Activated T-helper 9 cell treated with anti-CD3 and anti-CD28 coated beads, Interleukin-2, amount 50 U/mL, for 16 hours (primary cell): ENCODE measurements around the gene CAPN14.
"Not testable (repeated sequence)": the region's sequence is repeated elsewhere in the genome, so short reads cannot be mapped to it uniquely, and the experiment has no call there.

Experiments
- DNase-seq: peaks from one replicate; pipeline ENCODE4 v3.0.0-alpha.2; 2020; ENCODE audit warnings: low read depth

CAPN14 gene

GRCh38 chr2:31197166-31197565, 20.1 kb downstream of the CAPN14 start:
- DNase-seq: no peak

- no peak for DNase-seq
Observed at GRCh38 chr2:31196622-31197021, 20.7 kb downstream of the CAPN14 start.

GRCh38 chr2:31193806-31194205, 23.5 kb downstream of the CAPN14 start:
- DNase-seq: no peak

DNA sequence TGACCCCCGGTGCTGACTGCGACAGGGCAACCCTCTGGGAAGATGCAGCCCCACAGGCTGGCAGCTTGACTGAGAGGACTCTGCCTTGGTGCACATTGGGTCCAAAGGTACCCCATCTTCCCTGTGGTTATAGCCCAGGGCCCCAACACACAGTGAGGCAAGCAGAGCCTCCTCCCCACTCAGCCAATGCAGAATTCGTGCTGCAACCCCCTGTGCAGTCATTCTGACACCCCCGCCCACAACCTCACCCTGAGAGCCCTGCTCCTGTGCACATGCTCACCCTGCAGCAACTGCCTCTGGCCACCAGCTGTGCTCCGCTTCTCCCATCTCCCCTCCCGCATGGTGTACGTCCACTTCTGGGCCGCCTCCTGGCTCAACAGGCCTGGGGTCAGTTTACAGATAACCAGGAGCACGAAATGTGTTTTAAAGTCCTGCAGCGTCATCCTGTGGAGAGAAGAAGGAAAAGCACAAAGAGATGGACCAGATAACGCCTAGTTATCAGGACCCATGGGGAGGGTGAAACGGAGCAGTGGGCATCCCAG, 24.4 kb downstream of the CAPN14 start:
- no peak for DNase-seq

DNA sequence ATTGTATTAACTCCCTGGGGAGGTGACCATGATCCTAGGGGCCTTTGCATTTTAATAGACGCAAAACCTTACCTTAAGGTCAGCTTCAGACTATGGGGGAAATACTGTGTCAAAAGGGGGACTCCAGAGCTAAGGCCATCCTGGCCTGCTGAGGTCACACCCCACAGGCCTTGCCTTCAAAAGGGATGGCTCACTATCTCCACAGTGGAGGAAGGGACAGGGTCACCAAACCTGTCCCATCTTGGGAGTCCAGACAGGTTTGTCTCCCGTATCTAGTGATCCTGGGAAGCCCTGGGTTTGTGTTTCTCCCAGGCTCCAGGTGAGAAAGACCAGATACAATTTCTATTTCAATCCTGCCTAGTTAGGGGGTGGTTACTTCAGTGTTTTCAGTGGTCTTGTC, 24.9 kb downstream of the CAPN14 start:
- DNase-seq: no peak

GRCh38 chr2:31191931-31192330, 25.4 kb downstream of the CAPN14 start:
- no peak for DNase-seq

DNA sequence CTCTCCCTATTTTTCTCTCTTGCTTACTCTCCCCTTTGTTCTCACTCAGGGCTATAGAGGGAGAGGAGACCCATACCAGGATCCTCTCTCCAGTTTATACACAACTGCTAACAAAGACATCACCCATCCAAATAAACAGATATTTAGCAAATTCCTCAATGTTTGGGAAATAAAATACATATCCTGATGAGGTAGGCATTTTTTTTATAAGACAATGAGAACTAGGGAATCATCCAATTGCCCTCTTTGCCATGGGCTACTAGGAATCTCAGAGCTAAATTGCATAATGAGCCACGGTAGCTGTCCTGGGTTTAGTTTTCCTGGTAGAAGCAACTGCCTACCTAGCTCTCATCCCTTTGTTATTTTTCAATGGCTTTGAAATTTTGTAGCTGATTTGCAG, 27.1 kb downstream of the CAPN14 start:
- no peak for DNase-seq

GRCh38 chr2:31189141-31189540, 28.2 kb downstream of the CAPN14 start:
- DNase-seq: no peak

- DNase-seq: no peak
Observed at GRCh38 chr2:31188131-31188530, 29.2 kb downstream of the CAPN14 start.

DNA sequence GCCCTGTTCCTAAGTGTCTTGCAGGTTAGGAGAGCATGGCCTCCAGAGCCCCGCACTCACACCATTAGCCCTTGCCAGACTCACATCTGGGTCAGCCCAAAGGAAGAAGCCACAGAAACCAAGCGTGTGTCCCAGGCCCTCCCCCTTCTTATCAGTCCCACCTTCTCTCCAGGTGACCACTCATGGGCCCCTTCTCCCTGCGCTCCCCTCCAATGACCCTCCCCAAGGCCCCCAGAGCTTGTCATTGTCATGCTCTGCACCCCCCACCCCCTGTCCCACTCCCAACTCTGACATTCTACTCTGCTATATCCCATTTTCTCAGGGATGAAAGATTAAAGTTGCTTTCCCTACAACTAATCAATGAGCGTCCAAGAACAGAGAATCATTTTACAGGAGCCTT, 30.1 kb downstream of the CAPN14 start:
- no peak for DNase-seq

GRCh38 chr2:31183973-31184372, 33.3 kb downstream of the CAPN14 start:
- DNase-seq: not testable (repeated sequence)

DNA sequence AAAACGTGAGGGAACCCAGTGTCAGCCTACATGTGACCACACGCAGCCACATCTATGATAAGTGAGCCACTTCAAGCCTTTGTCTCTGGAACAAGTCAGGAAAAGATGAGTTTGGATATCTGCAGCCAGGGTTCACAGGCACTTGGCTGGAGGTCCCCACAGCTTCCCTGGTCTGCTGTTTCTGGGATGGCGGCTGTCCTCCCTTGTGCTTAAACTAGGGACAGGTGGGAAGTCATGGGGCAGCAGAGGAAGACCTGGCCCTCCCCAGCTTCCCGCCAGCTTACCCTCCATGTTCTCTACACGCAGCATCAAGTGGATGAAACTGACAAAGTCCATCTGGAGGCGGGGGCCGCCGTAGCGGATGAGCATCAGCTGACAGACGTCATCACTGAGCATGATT, 40.6 kb downstream of the CAPN14 start:
- DNase-seq: no peak

GRCh38 chr2:31171142-31171541, 46.2 kb downstream of the CAPN14 start:
- DNase-seq: no peak

DNA sequence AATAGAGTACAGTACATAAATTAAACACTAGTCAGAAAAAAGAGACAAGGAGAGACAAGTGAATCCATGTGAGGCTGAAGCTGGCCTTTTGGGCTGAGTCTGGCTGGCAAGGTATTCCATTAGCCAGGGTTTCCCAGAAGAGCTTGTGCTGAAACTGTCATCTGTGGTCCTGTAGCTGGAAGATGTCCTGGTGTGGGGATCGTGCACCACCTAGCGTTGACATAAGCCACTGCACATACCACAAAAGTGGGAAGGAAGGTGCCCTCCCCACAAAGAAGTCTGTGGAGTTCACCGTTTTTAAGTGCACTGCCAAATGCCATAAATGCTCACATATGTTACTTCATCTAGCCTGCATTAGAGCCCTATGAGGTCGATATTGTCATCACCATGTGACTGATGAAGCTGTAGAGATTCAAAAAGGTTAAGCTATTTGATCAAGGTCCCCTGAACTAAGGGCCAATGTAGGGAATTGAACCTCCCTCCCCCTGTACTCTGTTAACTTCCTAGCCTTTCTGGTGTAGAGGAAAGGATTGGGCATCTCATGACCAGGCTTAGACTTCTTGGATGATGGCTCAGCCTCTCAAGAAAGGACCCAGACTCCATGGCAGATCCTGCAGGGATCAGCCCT, 47.1 kb downstream of the CAPN14 start:
- peak; percentile 17 for DNase-seq

- no peak for DNase-seq
Observed at GRCh38 chr2:31168291-31168690, 49.0 kb downstream of the CAPN14 start.

DNA sequence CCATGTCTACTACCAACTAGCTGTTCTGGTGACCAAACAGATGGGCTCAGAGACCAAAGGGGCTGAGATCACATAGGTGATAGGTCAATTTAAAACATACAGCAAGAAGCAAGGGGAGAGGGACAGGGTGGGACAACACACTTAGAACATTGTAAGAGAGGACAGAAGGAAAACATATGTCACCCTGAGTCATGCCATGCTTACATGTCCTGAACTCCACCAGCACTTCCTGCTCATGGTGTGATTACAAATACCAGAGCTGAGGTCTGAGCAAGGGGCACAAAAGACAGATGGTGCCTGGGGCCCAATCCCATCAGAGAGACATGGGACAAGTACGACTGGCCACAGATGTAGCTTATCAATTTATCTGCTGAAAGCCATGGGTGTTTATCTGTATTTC, 50.4 kb downstream of the CAPN14 start:
- no peak for DNase-seq

DNA sequence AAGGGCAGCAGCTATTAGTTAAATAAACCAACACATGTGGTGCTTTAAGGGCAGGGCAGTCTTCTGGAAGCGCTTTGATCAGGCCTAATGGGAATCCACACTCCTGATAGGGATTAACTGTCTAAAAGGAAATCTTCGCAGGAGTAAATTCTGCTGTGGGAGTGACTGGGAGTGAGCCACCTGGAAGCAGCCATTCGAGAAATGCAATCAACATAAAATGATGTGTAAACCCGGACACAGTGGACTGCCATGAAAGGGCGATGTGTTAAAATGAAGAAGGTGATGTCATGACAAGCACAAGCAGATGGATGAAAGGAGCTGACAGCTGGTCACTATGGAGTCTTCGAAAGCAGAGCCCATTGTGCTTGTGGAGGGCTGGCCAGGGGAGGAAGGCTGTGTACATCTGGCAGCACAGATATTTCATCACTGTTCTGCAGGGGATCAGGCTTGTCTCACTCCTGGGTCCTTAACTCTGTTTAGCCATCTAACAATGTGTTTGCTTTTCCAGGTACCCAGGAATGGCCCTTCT, 54.2 kb downstream of the CAPN14 start:
- DNase-seq: no peak

GRCh38 chr2:31161637-31162036, 55.7 kb downstream of the CAPN14 start:
- DNase-seq: no peak

GRCh38 chr2:31151501-31151900, 65.8 kb downstream of the CAPN14 start:
- DNase-seq: no peak

DNA sequence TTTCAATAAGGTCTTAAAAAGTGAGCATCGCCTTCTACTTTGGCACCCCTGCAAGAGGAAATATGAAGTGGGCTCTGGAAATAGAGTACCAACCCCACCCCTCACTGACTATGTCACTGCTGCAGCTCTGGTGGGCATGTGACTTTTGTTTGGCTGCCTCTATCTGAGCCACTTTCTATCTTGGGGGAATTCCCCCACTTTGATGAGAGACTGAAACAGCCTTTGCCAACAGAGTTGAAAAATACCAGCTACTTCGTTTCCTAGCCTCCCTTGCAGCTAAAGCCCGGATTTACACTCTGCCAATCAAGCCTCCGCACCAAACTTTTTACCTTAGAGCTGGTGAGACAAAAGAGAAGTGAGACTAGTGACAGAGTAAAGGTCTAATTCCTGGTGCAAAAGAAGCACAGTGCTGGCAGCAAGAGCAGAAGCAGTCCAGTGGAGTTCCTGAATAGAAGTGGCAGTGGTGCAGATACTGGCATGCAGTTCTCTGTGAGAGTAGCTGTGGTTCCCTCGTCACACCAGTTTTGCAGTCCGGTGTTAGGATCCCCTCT, 67.1 kb downstream of the CAPN14 start:
- no peak for DNase-seq

- DNase-seq: no peak
Observed at GRCh38 chr2:31148514-31148913, 68.8 kb downstream of the CAPN14 start.

DNA sequence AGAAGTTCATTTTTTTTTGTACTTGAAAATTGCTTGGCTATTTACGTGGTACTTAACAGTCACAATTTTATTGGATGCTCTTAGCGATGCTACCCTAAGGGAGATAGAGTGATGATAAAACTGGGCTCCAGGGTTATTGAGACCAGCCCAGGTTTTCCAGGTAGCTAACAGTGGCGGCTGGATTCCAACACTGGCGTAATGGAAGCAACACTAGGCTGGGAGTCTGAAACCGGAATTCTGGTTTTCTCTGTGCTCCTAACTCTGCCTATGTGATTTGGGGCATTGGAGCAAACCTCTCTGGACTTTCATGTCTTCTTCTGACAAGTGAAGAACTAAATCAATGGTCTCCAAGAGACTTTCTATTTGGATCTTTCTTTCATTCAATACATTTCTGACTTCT, 69.7 kb downstream of the CAPN14 start:
- DNase-seq: no peak

DNA sequence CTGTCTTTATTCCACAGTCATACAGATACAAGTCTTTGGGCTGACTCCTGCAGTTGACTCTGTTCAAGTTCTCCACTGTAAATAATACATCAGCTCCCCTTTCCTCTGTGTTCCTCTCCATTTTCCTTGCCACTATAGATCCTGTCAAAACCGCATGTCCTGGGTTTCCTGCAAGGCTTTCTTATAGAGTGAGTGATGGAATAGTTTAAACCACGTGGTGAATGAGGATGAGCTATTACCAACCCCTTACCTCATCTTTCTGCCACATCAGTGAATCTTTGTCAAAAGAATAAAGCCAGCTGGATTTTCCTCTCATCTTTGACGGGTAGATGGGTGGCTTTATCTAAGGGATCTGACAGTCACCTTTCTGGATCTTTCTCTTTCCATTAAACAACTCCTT, 75.2 kb downstream of the CAPN14 start:
- no peak for DNase-seq
